SU-DHL-6 (cell line): ENCODE results near the gene EML2.

Source experiments
- CTCF ChIP-seq: fragments of 200-600 bp; sonication (generic); IDR thresholded peaks from one replicate; pipeline ENCODE4 v1.5.1; 2017; ENCODE audit warnings: antibody characterized with exemption, mild to moderate bottlenecking, low read length, moderate library complexity; ENCODE audit not compliant: insufficient read depth, poor library complexity, severe bottlenecking
- EZH2phosphoT487 ChIP-seq: fragments of 200-600 bp; sonication (generic), shearing (Covaris generic); conservative IDR thresholded peaks from 2 replicates; pipeline ENCODE4 v1.6.1; 2018; ENCODE audit warnings: mild to moderate bottlenecking, antibody characterized with exemption, low read length, moderate library complexity, mixed read lengths

GRCh38 chr19:45560038-45560437, 79.2 kb downstream of the EML2 start:
- TF ChIP-seq CTCF (no peak), EZH2phosphoT487 (no peak)
